HEK293 (cell line): ENCODE data around the gene HMOX1.

Source experiments
- CTCF ChIA-PET: fragments of 350-600 bp; formaldehyde crosslinking; extraction: SDS; loops from one replicate; lab custom pipeline; 2021; ENCODE audit warnings: antibody characterized with exemption; lab: Yijun Ruan, JAX
- POLR2A ChIA-PET: fragments of 300-600 bp; formaldehyde crosslinking; extraction: SDS; loops from one replicate; lab custom pipeline; 2020; ENCODE audit warnings: antibody characterized with exemption, inconsistent platforms; lab: Yijun Ruan, JAX
- H3K27ac ChIP-seq: fragments of 200-500 bp; sonication (Bioruptor generic); 2 replicates; pipeline ENCODE4 v1.5.1; 2014; ENCODE audit warnings: low read depth, low read length, control low read depth, inconsistent platforms; ENCODE audit errors: extremely low read depth
- H3K36me3 ChIP-seq, 2 experiments: fragments of 200-500 bp in 1 of 2; sonication (Bioruptor generic) in 1 of 2; 1 replicate in 1 of 2; 2 replicates in 1 of 2; pipeline ENCODE4 v1.5.1; 2014 to 2017; ENCODE audit warnings: inconsistent platforms in 2 of 2, low read length in 2 of 2; ENCODE audit not compliant: control insufficient read depth in 2 of 2, insufficient read depth in 1 of 2
- H3K4me1 ChIP-seq: fragments of 200-500 bp; sonication (Bioruptor generic); 2 replicates; pipeline ENCODE4 v1.5.1; 2014; ENCODE audit warnings: mild to moderate bottlenecking, low read length, inconsistent platforms; ENCODE audit not compliant: control insufficient read depth, insufficient read depth
- H3K4me3 ChIP-seq: 2 replicates; pipeline ENCODE4 v1.5.1; 2011; ENCODE audit warnings: low read depth, mild to moderate bottlenecking, control low read depth, low read length, moderate library complexity
- H3K9me3 ChIP-seq: fragments of 200-500 bp; sonication (Bioruptor generic); 2 replicates; pipeline ENCODE4 v1.5.1; 2014; ENCODE audit warnings: low read depth, low read length, inconsistent platforms; ENCODE audit not compliant: control insufficient read depth, insufficient read depth
- MEIS1 ChIP-seq: sonication (generic); formaldehyde crosslinking; IDR thresholded peaks from 2 replicates; pipeline ENCODE4 v1.8.1; 2022; ENCODE audit warnings: missing genetic modification reagents, mild to moderate bottlenecking, borderline replicate concordance
- OSR2 ChIP-seq: fragments of 450-650 bp; formaldehyde crosslinking; IDR thresholded peaks from 2 replicates; pipeline ENCODE4 v1.5.1; 2016; ENCODE audit warnings: missing biosample characterization, missing genetic modification characterization
- OVOL3 ChIP-seq: fragments of 450-650 bp; formaldehyde crosslinking; IDR thresholded peaks from 2 replicates; pipeline ENCODE4 v1.5.1; 2016; ENCODE audit warnings: missing biosample characterization, missing genetic modification characterization
- SCRT2 ChIP-seq: fragments of 450-650 bp; formaldehyde crosslinking; IDR thresholded peaks from 2 replicates; pipeline ENCODE4 v1.5.1; 2016; ENCODE audit warnings: missing biosample characterization, missing genetic modification characterization
- SP2 ChIP-seq: fragments of 450-650 bp; formaldehyde crosslinking; IDR thresholded peaks from 2 replicates; pipeline ENCODE4 v1.5.1; 2016; ENCODE audit warnings: missing biosample characterization, missing genetic modification characterization
- SP3 ChIP-seq: fragments of 450-650 bp; formaldehyde crosslinking; IDR thresholded peaks from 2 replicates; pipeline ENCODE4 v1.5.1; 2016; ENCODE audit warnings: missing biosample characterization, missing genetic modification characterization
- SP7 ChIP-seq: fragments of 450-650 bp; formaldehyde crosslinking; IDR thresholded peaks from 2 replicates; pipeline ENCODE4 v1.5.1; 2016; ENCODE audit warnings: missing biosample characterization, missing genetic modification characterization
- TCF7L2 ChIP-seq: IDR thresholded peaks from 2 replicates; pipeline ENCODE4 v1.6.1; 2011; ENCODE audit warnings: low read depth, mild to moderate bottlenecking, inconsistent platforms, low read length, moderate library complexity, borderline replicate concordance
- ZBTB17 ChIP-seq: fragments of 450-650 bp; formaldehyde crosslinking; IDR thresholded peaks from 2 replicates; pipeline ENCODE4 v1.5.1; 2016; ENCODE audit warnings: missing biosample characterization, missing genetic modification characterization
- ZBTB44 ChIP-seq: fragments of 450-650 bp; IDR thresholded peaks from 2 replicates; pipeline ENCODE4 v1.5.1; 2018; ENCODE audit warnings: missing biosample characterization, mild to moderate bottlenecking, missing genetic modification characterization
- ZBTB48 ChIP-seq: fragments of 450-650 bp; formaldehyde crosslinking; IDR thresholded peaks from 2 replicates; pipeline ENCODE4 v1.5.1; 2016; ENCODE audit warnings: missing biosample characterization, missing genetic modification characterization
- ZEB2 ChIP-seq: fragments of 450-650 bp; formaldehyde crosslinking; IDR thresholded peaks from 2 replicates; pipeline ENCODE4 v1.5.1; 2016; ENCODE audit warnings: missing biosample characterization, missing genetic modification characterization
- ZNF132 ChIP-seq: fragments of 450-650 bp; formaldehyde crosslinking; IDR thresholded peaks from 2 replicates; pipeline ENCODE4 v1.5.1; 2017; ENCODE audit warnings: missing biosample characterization, missing genetic modification characterization, borderline replicate concordance
- ZNF146 ChIP-seq: fragments of 450-650 bp; formaldehyde crosslinking; IDR thresholded peaks from 2 replicates; pipeline ENCODE4 v1.5.1; 2016; ENCODE audit warnings: missing biosample characterization, missing genetic modification characterization
- ZNF169 ChIP-seq: fragments of 450-650 bp; formaldehyde crosslinking; IDR thresholded peaks from 2 replicates; pipeline ENCODE4 v1.5.1; 2016; ENCODE audit warnings: missing biosample characterization, missing genetic modification characterization
- ZNF2 ChIP-seq: fragments of 450-650 bp; formaldehyde crosslinking; IDR thresholded peaks from 2 replicates; pipeline ENCODE4 v1.5.1; 2016; ENCODE audit warnings: missing biosample characterization, missing genetic modification characterization
- ZNF202 ChIP-seq: fragments of 450-650 bp; formaldehyde crosslinking; IDR thresholded peaks from 2 replicates; pipeline ENCODE4 v1.5.1; 2016; ENCODE audit warnings: missing biosample characterization, missing genetic modification characterization, borderline replicate concordance
- ZNF211 ChIP-seq: fragments of 450-650 bp; formaldehyde crosslinking; IDR thresholded peaks from 2 replicates; pipeline ENCODE4 v1.5.1; 2016; ENCODE audit warnings: low read depth, missing biosample characterization, missing genetic modification characterization
- ZNF223 ChIP-seq: fragments of 450-650 bp; formaldehyde crosslinking; IDR thresholded peaks from 2 replicates; pipeline ENCODE4 v1.5.1; 2016; ENCODE audit warnings: missing biosample characterization, missing genetic modification characterization
- ZNF24 ChIP-seq: fragments of 450-650 bp; formaldehyde crosslinking; IDR thresholded peaks from 2 replicates; pipeline ENCODE4 v1.5.1; 2016; ENCODE audit warnings: missing biosample characterization, missing genetic modification characterization
- ZNF394 ChIP-seq: fragments of 450-650 bp; formaldehyde crosslinking; IDR thresholded peaks from 2 replicates; pipeline ENCODE4 v1.5.1; 2016; ENCODE audit warnings: missing biosample characterization, missing genetic modification characterization, mild to moderate bottlenecking, moderate library complexity, borderline replicate concordance
- ZNF501 ChIP-seq: fragments of 450-650 bp; formaldehyde crosslinking; IDR thresholded peaks from 2 replicates; pipeline ENCODE4 v1.5.1; 2016; ENCODE audit warnings: missing biosample characterization, missing genetic modification characterization
- ZNF529 ChIP-seq: fragments of 450-650 bp; formaldehyde crosslinking; IDR thresholded peaks from 2 replicates; pipeline ENCODE4 v1.5.1; 2017; ENCODE audit warnings: missing genetic modification characterization, missing biosample characterization; ENCODE audit not compliant: insufficient replicate concordance
- ZNF560 ChIP-seq: fragments of 450-650 bp; formaldehyde crosslinking; IDR thresholded peaks from 2 replicates; pipeline ENCODE4 v1.5.1; 2017; ENCODE audit warnings: missing biosample characterization, missing genetic modification characterization, borderline replicate concordance
- ZNF658 ChIP-seq: fragments of 450-650 bp; formaldehyde crosslinking; IDR thresholded peaks from 2 replicates; pipeline ENCODE4; 2016; ENCODE audit warnings: missing biosample characterization, missing genetic modification characterization
- TF ChIP-seq, protein P1 (sequence below): fragments of 450-650 bp; formaldehyde crosslinking; IDR thresholded peaks from 2 replicates; pipeline ENCODE4 v1.5.1; 2016; ENCODE audit warnings: missing biosample characterization, missing genetic modification characterization

The HMOX1 gene

GRCh38 chr22:35435201-35435740, 54.4 kb downstream of the HMOX1 start:
- H3K27ac ChIP-seq = no peak overlapping the region
- no peak for TF ChIP-seq ZNF146
- no peak for TF ChIP-seq ZNF169 (tag by site-specific recombination)
- TF ChIP-seq TCF7L2 = no peak
- TF ChIP-seq ZNF202 (tag by site-specific recombination) = no peak
- TF ChIP-seq SP7 (tag by site-specific recombination) = no peak
- no peak for TF ChIP-seq ZBTB44
- no peak for TF ChIP-seq ZNF132 (tag by site-specific recombination)
- TF ChIP-seq SP3 = no peak
- no peak for TF ChIP-seq ZNF658 (tag by site-specific recombination)
- TF ChIP-seq, all 188 proteins: peak for 0
- Histone ChIP-seq H3K9me3 (no peaks in the 10 kb centered on the region), H3K4me3 (no peak overlapping the region), H3K4me1 (no peaks in the 10 kb centered on the region; the same call in 1 of the 2 replicates), H3K36me3 (peaks cover 23 to 65% of the 10 kb centered on the region in 2 experiments; a peak in 2 of 3 replicates)
- CTCF ChIA-PET = interaction anchor here (0.6 to 8.5 kb wide), 3 partner anchors 147 to 1607 kb away, joined by 3 to 103 read pairs (median 4); no protein-coding TSS in a partner anchor
- POLR2A ChIA-PET = no interaction called here

DNA sequence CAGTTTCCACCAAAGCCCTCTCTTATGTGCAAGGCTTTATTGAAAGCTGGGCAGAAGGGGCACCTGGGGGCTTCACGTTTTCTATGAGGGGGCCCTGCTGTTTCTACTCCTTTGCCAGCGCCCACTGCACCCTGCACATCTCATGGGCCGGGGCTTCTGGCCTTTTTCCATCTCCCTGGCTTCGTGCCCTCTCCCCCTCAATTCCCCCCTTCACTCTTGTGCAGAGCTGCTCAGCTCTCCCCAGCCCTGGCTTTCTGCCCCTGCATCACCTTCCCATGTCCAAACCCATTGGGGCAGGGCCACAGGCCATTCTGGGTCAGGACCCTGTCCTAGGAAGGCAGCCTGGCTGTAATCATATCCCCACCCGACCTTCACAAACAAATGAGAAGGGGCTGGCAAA, 55.5 kb downstream of the HMOX1 start:
- POLR2A ChIA-PET = interaction anchor here (0.6 kb wide), 1 partner anchor 17 kb away, joined by 5 read pairs; no protein-coding TSS in a partner anchor
- no peaks in the 10 kb centered on the region; the same call in 1 of the 2 replicates for H3K4me1 ChIP-seq
- H3K27ac ChIP-seq = peak overlapping the region; percentile 55; the same call in 1 of the 2 replicates
- H3K36me3 ChIP-seq = peaks cover 23 to 59% of the 10 kb centered on the region in 2 experiments; a peak in 2 of 3 replicates
- no peak for TF ChIP-seq SCRT2 (tag by site-specific recombination)
- no peak for TF ChIP-seq MEIS1 (CRISPR knock-in tag)
- TF ChIP-seq ZNF2 = no peak
- no peak for TF ChIP-seq ZNF560 (tag by site-specific recombination)
- TF ChIP-seq, protein P1, sequence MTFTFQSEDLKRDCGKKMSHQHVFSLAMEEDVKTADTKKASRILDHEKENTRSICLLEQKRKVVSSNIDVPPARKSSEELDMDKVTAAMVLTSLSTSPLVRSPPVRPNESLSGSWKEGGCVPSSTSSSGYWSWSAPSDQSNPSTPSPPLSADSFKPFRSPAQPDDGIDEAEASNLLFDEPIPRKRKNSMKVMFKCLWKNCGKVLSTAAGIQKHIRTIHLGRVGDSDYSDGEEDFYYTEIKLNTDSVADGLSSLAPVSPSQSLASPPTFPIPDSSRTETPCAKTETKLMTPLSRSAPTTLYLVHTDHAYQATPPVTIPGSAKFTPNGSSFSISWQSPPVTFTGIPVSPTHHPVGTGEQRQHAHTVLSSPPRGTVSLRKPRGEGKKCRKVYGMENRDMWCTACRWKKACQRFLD (tag by site-specific recombination) = no peak
- TF ChIP-seq OVOL3 (tag by site-specific recombination) = no peak
- no peak for TF ChIP-seq ZNF223 (tag by site-specific recombination)
- TF ChIP-seq ZNF211 (tag by site-specific recombination) = no peak
- no peak for TF ChIP-seq ZNF501
- H3K9me3 ChIP-seq = no peaks in the 10 kb centered on the region
- H3K4me3 ChIP-seq = no peak overlapping the region
- CTCF ChIA-PET = no interaction called here

- H3K4me3 ChIP-seq = no peak overlapping the region
- H3K27ac ChIP-seq = no peak overlapping the region
- no peak for TF ChIP-seq ZEB2
- TF ChIP-seq ZBTB48 (tag by site-specific recombination) = no peak
- peak; percentile 31; the same call in 1 of the 2 replicates for TF ChIP-seq SP2 (tag by site-specific recombination)
- TF ChIP-seq ZNF24 = no peak
- TF ChIP-seq ZNF529 = no peak
- TF ChIP-seq OSR2 = no peak
- no peak for TF ChIP-seq ZBTB17 (tag by site-specific recombination)
- no peak for TF ChIP-seq ZNF394 (tag by site-specific recombination)
- peaks cover 21 to 53% of the 10 kb centered on the region in 2 experiments; a peak in 2 of 3 replicates for H3K36me3 ChIP-seq
- POLR2A ChIA-PET = no interaction called here
- no peaks in the 10 kb centered on the region for H3K9me3 ChIP-seq
- H3K4me1 ChIP-seq = no peaks in the 10 kb centered on the region; the same call in 1 of the 2 replicates
- CTCF ChIA-PET = no interaction called here
Observed at GRCh38 chr22:35437049-35437448, 56.2 kb downstream of the HMOX1 start.
